Superior temporal gyrus (tissue), 1 donor: ENCODE results near the gene TPSG1.

Source experiments
- DNase-seq: peaks from one replicate; pipeline ENCODE4 v3.0.0-alpha.2; 2016; ENCODE audit errors: extremely low spot score

Gene TPSG1

GRCh38 chr16:1177053-1177452 lies 48.0 kb downstream of the TPSG1 start:
- no peak for DNase-seq

GRCh38 chr16:1176280-1176897 lies 48.7 kb downstream of the TPSG1 start:
- DNase-seq, result no peak

- no peak for DNase-seq
Measured at GRCh38 chr16:1175566-1176279, 49.3 kb downstream of the TPSG1 start.

GRCh38 chr16:1174477-1175357 lies 50.4 kb downstream of the TPSG1 start:
- DNase-seq, result no peak

- no peak for DNase-seq
Measured at GRCh38 chr16:1173788-1174451, 51.1 kb downstream of the TPSG1 start.

- DNase-seq, result no peak
Measured at GRCh38 chr16:1172651-1173050, 52.4 kb downstream of the TPSG1 start.

GRCh38 chr16:1171854-1172428 lies 53.1 kb downstream of the TPSG1 start:
- DNase-seq, result no peak
